ENCODE results near the gene SYP.
A peak's percentile ranks its signal among the peaks of the same experiment; 100 is the strongest.

DNA sequence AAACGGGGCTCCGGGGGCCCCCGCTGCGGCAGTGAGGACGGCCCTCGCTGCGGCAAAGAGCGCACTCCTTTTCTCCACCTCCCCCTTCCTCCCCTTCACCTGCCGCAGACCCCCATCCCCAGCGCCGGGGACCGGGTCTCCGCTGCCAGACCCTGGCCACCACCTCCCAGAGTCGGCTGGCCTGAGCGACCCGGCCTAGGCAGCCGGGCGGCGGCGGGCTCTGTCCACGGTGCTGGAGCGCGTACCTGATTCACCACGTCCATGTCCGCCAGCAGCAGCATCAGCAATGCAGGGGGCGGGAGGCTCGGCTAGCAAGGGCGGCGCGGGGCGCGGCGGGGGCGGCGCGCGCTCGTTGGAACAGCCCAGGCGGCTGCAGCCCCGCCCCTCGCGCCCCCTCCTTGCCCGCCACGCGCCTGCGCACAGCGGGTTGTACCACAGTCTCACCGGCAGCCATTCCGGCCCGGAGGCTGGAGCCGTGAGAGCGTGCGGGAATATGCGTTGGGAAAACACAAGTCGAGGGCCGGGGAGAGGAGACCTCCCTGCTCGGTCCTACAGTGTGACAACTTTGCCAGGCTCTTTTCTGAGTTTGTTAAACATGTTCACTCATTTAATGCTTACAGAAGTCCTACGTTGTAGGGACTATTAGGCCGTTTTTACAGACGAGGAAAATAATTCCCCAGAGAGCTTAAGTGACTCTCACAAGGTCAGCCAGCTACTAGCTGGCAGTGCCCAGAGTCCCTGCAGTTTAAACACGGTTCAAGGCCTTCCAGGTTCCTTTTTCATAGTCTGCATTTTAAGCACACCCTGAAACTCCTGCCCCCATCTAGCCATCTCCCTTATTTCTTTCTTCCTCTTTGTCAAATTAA, at the start of gene SYP:
- TF ChIP-seq SPI1 (IDR thresholded peaks at IDR 0.05; ENCODE audit: borderline replicate concordance, insufficient read depth, low read depth, low read length) = no peak
- TF ChIP-seq MYC (IDR thresholded peaks at IDR 0.05; ENCODE audit: insufficient read depth, insufficient read length, insufficient replicate concordance, low read length, severe bottlenecking) = no peak
- TF ChIP-seq MXI1 (IDR thresholded peaks at IDR 0.05; ENCODE audit: low read depth, low read length) = 0 out of 2 replicates have a peak, but pooled peaks have one; percentile 54
- TF ChIP-seq RFX5 (IDR thresholded peaks at IDR 0.05; ENCODE audit: low read depth, low read length) = no peak

Data from GM12878 (cell line).